Germinal center (tissue), 1 donor: ENCODE data around the gene SFTPA2.
"Not testable (repeated sequence)": the region's sequence is repeated elsewhere in the genome, so short reads cannot be mapped to it uniquely, and the experiment has no call there.

Source experiments
- DNase-seq: peaks from one replicate; pipeline ENCODE4 v3.0.0; 2012; ENCODE audit warnings: mixed read lengths, low spot score

Gene SFTPA2

GRCh38 chr10:79511891-79512583 is 48.2 kb downstream of the SFTPA2 start, which contains the start of gene EIF5AL1:
EIF5AL1 (plus strand) TSS chr10:79512533; CDS start chr10:79512650, 117 bp downstream.
- not testable (repeated sequence) for DNase-seq

DNA sequence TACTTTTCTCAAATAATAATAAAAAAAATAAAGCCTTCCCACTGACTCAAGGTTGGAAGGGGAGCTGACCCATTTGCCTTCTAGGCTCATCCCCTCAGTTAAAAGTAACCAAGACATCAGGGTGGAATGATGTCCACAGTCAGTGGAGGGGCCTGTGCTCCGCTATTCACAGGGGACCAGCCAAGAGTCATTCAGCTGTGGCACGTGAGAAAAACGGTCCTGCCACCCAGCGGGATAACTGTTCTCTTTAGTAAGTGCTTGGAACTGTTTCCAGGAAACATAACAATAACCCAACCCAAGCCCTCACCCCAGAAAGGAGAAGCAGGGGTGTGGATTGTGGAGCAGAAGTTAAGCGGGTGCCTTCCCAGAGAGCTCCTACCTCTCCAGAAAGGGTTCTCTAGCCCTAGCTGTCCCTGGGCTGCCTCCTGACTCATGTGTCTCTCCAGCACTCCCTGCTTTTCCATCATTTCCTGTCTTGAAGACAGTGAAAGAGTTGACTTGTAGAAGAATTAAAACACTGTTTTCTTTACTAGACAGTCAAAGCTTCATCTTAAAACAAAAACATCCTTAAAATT is 50.2 kb downstream of the SFTPA2 start:
- not testable (repeated sequence) for DNase-seq

DNA sequence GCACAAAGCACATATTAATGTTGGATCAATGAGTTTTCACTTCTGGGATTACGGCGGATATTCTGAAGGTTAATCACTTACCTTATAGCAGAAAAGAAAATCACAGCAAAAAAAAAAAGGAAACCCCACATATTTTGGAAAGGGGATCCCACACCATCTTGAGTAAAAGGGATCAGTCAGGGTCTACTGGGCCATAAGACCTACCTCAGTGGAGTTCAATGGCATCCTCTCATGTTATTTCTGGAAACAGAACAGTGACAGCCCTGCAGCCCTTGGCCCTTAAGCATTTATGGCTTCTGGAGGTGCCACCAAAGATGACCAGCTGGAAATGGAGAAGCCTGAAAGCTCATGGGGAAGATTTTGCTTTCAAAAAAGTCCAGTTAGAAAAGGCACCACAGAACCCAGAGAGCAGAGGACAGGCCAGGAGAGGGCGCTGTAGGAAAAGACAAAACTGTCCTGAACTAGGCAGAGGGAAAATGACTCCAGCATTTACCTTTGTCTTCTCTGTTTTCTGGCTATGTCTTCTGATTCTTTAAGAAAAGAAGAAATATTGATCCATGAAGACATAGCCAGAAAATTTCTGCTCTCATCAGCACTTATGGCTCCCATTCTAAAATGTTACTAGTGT is 50.8 kb downstream of the SFTPA2 start:
- not testable (repeated sequence) for DNase-seq

DNA sequence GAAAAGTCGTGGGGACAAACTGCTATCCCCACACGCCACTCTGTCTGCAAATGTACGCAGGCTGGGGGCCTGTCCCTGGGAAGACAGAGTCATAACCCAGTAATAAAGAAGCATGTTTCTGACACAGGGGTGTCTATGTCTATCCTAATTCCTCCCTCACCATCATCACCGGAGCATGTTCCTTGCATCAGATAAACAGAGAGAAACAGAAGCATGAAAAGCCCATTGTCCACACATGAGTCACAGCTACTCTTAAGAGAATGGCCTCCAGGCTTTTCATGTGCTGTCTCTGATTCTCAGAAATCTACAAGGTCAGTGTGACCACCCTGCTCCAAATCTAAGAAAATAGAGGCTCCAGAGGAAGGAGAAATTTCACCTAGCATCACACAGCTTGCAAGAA is 52.0 kb downstream of the SFTPA2 start:
- not testable (repeated sequence) for DNase-seq

- no peak for DNase-seq
Observed at GRCh38 chr10:79507440-79508167, 52.6 kb downstream of the SFTPA2 start.
